Stimulated activated CD4-positive, alpha-beta T cell treated with anti-CD3 and anti-CD28 coated beads, Interleukin-4, amount 100 ng/mL, for 24 hours (primary cell): ENCODE measurements around the gene IZUMO1.
"Not testable (repeated sequence)": the region's sequence is repeated elsewhere in the genome, so short reads cannot be mapped to it uniquely, and the experiment has no call there.

ENCODE experiments used
- DNase-seq: peaks from one replicate; pipeline ENCODE4 v3.0.0-alpha.2; 2020

IZUMO1 gene

GRCh38 chr19:48735031-48735615 lies 11.6 kb downstream of the IZUMO1 start:
- DNase-seq = no peak

GRCh38 chr19:48734625-48735024 lies 12.1 kb downstream of the IZUMO1 start:
- DNase-seq = no peak

- DNase-seq = no peak
Observed at GRCh38 chr19:48731452-48731851, 15.3 kb downstream of the IZUMO1 start.

- no peak for DNase-seq
Observed at GRCh38 chr19:48728911-48729664, 17.6 kb downstream of the IZUMO1 start.

- no peak for DNase-seq
Observed at GRCh38 chr19:48726556-48726955, 20.2 kb downstream of the IZUMO1 start.

- peak; percentile 36 for DNase-seq
Observed at GRCh38 chr19:48724796-48725753, 21.6 kb downstream of the IZUMO1 start.

- no peak for DNase-seq
Observed at GRCh38 chr19:48722196-48722708, 24.5 kb downstream of the IZUMO1 start.

GRCh38 chr19:48720613-48721296 lies 26.0 kb downstream of the IZUMO1 start:
- DNase-seq = peak; percentile 95

GRCh38 chr19:48720251-48720612 lies 26.5 kb downstream of the IZUMO1 start:
- DNase-seq = no peak

- DNase-seq = no peak
Observed at GRCh38 chr19:48719263-48720171, 27.2 kb downstream of the IZUMO1 start, which contains the start of gene MAMSTR. MAMSTR (minus strand) TSS chr19:48719725; CDS start chr19:48719031, 694 bp downstream.

- DNase-seq = no peak
Observed at GRCh38 chr19:48718711-48719231, 27.9 kb downstream of the IZUMO1 start.

- not testable (repeated sequence) for DNase-seq
Observed at GRCh38 chr19:48718106-48718505, 28.6 kb downstream of the IZUMO1 start.

GRCh38 chr19:48716562-48717291 lies 30.0 kb downstream of the IZUMO1 start:
- no peak for DNase-seq

- DNase-seq = no peak
Observed at GRCh38 chr19:48715681-48716171, 31.0 kb downstream of the IZUMO1 start.

GRCh38 chr19:48714759-48715675 lies 31.7 kb downstream of the IZUMO1 start:
- no peak for DNase-seq

- peak; percentile 98 for DNase-seq
Observed at GRCh38 chr19:48713864-48714755, 32.6 kb downstream of the IZUMO1 start.

- DNase-seq = no peak
Observed at GRCh38 chr19:48713041-48713863, 33.5 kb downstream of the IZUMO1 start.
